Kidney capillary endothelial cell (primary cell): ENCODE results near the gene LRP1.

ENCODE experiments used
- DNase-seq: peaks from one replicate; pipeline ENCODE4 v3.0.0-alpha.2; 2018; ENCODE audit warnings: low spot score

Gene LRP1

GRCh38 chr12:57223191-57224165 is 95.2 kb downstream of the LRP1 start:
- DNase-seq, result no peak

- DNase-seq, result no peak
Observed at GRCh38 chr12:57224278-57224972, 96.1 kb downstream of the LRP1 start.

DNA sequence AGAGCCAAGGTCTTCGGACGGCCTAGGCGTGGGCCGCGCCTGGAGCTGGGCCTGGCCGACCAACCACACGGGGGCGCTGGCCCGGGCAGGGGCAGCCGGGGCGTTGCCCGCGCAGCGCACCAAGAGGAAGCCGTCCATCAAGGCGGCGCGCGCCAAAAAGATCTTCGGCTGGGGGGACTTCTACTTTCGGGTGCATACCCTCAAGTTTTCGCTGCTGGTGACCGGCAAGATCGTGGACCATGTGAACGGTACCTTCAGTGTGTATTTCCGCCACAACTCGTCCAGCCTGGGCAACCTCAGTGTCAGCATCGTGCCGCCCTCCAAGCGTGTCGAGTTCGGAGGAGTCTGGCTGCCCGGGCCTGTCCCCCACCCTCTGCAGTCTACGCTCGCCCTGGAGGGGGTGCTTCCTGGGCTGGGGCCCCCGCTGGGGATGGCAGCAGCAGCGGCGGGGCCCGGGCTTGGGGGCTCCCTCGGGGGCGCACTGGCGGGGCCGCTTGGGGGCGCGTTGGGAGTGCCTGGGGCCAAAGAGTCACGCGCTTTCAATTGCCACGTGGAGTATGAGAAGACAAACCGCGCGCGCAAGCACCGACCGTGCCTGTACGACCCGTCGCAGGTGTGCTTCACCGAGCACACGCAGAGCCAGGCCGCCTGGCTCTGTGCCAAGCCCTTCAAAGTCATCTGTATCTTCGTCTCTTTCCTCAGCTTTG is 96.8 kb downstream of the LRP1 start:
- DNase-seq, result no peak

GRCh38 chr12:57225680-57226210 is 97.5 kb downstream of the LRP1 start:
- DNase-seq, result no peak

DNA sequence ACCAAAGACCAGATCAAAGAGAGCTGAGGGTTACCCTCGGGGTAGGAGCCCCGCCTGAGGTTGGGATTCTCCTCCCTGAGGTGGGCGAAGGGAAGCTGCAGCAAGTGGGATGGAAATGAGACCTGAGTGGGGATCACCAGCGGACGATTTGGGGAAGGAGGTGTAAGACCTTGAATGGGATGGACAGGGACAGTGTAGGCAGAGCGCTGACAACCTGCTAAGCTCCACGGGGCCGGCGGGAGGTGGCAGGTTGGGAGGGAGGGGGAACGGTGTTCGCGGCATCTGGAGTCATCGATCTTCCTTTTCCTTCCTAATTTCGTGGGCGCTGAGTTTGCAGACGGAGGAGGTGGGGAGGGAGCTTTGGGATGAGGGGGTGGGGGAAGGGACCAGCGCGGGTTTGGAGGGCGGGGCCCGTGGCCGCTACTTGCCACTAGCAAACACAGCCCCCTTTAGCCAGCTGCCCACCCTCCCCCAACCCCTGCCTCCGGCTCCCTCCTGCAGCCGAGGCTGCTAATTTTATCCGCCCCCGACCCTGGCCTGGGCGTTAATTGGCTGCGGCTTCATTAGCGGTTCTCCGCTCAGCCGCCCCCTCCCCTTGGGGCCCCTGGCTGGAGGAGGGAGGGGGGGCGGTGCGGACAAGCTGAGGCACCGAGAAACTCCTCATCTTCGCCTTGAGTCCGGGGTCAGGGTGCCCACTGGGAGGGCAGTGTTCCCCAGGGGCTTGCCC is 98.5 kb downstream of the LRP1 start:
- no peak for DNase-seq

DNA sequence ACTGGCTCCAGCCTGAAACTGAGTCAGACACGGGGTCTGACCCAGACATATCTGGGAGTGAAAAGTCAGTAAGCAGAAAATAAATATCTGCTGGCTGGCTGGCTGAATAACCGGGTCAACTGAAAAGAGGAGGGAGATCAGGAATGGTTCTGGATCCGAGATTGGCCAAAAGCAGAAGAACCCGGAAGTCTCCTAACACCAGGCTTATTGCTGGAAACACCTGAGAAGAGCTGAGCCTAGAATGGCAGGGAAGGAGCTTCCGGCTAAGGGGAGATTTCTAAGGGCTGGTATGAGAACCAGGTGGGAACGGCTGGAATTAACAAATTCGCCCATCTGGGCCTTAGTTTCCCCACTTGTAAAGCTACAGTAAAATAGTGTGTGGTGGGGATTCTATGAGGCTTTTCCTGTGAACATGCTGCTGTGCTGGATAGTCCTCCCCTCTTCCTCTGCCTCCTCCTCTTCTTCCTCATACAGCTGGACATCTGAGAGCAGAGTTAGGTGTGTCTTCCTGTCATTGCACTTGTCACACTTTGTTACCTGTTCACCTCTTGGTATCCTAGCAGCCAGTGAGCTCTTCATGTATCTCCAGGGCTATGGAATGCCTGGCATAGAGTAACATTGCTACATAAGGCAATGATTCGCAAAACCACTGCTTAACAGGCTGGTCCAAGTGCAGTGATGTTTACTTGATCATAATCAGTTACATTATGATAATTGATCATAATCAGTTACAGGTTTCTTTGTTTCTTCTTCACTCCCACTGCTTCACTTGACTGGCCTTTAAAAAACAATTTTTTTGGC is 99.2 kb downstream of the LRP1 start:
- no peak for DNase-seq

DNA sequence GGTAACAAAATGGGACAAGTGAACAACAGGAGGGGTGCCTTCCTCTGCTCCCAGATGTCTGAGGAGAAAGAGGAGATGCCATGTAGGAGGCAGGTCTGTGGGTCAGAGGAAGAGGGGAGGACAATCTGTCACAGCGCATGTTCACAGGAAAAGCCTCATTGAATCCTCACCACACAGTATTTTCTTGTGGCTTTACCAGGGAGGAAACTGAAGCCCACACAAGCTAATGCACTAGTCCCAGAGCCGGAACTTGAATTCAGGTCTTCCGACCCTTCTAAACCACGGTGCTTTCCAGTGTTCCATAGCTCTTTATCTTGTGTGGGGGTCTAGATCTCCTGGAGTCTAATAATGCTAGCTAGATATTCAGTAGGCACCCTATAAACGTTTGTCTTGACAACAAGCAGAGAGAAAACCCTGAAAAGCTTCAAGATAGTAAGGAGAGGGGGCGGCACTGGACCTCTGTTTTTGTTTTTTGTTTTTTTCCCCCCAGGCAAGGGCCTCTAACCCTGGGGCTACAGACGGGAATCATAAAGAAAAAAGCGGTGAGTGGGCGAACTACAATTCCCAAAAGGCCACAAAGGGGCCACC is 100.9 kb downstream of the LRP1 start:
- DNase-seq, result no peak

GRCh38 chr12:57229634-57230380 is 101.5 kb downstream of the LRP1 start, which contains the start of gene SHMT2:
Gene SHMT2 (plus strand): TSS chr12:57229711. CDS start chr12:57229779, 68 bp downstream.
- peak; percentile 98 for DNase-seq

DNA sequence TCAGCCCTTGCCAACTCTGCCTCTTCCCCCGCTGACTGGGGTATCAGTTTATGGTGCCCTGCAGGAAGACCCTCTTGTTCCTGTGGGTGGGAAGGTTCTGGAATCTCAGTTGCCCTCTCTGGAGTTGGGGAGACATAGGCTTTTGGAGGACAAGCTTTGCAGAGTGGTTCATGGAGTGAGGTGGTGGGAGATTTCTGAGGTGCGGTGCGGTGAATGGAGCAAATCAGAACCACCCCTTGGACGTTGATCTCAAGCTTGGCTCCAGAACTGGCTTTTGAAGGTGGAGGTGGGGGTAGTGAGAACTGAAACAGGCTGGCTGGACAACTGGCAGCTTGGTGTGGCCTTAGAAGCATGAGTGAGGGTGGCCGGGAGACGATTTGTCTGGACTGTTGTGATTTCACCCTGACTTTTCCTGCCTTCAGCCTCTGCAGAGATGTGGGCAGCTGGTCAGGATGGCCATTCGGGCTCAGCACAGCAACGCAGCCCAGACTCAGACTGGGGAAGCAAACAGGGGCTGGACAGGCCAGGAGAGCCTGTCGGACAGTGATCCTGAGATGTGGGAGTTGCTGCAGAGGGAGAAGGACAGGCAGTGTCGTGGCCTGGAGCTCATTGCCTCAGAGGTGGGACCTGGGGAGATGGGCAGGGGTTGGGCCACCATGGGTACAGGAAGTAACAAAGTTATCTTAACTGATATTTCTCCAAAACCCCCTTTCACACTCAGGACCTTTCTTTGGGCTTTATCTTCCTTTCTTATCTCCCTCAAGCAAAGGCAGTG is 102.3 kb downstream of the LRP1 start:
- DNase-seq, result no peak

DNA sequence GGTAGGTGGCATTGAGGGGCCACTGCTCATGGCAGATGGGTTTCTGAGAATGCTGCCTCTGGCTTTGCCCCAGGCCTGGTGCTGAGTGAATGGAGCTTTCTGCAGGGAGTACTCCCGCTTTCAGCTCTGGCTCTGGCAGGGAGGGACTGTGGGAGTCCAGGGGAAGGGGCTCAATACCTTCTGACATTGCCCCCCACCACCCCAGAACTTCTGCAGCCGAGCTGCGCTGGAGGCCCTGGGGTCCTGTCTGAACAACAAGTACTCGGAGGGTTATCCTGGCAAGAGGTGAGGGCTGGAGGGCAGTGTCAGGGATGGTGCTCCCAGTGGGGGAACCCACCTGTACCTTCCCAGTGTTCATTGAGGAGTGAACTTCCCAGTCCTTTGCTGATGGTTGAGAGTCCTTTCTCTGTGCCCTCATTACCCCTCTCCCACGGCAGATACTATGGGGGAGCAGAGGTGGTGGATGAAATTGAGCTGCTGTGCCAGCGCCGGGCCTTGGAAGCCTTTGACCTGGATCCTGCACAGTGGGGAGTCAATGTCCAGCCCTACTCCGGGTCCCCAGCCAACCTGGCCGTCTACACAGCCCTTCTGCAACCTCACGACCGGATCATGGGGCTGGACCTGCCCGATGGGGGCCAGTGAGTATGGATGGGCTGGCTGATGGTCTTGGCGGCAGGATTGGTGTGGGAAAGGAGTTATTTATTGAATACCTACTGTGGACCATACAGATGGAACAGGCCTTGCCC is 103.2 kb downstream of the LRP1 start:
- no peak for DNase-seq

- no peak for DNase-seq
Observed at GRCh38 chr12:57232156-57232756, 104.0 kb downstream of the LRP1 start.

DNA sequence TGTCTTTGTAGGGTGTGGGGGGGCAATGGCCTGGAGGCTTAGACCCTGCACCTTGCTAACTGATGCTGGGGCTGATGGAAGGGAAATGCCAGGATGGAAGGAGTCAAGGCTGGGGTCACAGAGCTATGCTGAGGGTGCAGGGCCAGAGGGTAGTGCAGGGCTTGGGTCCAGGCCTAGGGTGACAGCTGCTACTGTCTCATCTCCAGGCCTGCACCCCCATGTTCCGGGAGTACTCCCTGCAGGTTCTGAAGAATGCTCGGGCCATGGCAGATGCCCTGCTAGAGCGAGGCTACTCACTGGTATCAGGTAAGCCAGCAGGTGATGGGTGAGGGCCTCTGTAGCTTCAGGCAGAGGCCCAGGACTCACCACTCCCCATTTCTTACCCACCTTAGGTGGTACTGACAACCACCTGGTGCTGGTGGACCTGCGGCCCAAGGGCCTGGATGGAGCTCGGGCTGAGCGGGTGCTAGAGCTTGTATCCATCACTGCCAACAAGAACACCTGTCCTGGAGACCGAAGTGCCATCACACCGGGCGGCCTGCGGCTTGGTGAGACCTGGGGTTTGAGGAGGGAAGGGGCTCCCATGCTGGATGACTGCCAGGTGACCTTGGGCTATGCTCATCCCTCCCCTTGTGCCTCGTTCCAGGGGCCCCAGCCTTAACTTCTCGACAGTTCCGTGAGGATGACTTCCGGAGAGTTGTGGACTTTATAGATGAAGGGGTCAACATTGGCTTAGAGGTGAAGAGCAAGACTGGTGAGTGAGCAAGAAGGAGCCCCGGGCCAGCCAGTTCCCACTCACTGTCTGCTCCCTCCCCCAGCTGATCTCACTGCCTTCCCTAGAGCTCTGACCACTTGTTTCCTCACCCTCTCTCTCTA is 105.3 kb downstream of the LRP1 start:
- DNase-seq, result no peak

- DNase-seq, result no peak
Observed at GRCh38 chr12:57234233-57234570, 105.9 kb downstream of the LRP1 start.

DNA sequence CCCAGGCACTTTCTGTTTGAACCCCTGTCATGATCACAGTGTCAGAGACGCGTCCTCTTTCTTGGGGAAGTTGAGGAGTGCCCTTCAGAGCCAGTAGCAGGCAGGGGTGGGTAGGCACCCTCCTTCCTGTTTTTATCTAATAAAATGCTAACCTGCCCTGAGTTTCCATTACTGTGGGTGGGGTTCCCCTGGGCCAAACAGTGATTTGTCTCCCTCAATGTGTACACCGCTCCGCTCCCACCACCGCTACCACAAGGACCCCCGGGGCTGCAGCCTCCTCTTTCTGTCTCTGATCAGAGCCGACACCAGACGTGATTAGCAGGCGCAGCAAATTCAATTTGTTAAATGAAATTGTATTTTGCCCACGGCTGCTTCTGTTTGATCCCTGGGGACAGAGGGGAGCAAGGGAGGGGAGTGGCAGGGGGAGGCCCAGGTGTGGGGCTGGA is 106.3 kb downstream of the LRP1 start:
- DNase-seq, result no peak

DNA sequence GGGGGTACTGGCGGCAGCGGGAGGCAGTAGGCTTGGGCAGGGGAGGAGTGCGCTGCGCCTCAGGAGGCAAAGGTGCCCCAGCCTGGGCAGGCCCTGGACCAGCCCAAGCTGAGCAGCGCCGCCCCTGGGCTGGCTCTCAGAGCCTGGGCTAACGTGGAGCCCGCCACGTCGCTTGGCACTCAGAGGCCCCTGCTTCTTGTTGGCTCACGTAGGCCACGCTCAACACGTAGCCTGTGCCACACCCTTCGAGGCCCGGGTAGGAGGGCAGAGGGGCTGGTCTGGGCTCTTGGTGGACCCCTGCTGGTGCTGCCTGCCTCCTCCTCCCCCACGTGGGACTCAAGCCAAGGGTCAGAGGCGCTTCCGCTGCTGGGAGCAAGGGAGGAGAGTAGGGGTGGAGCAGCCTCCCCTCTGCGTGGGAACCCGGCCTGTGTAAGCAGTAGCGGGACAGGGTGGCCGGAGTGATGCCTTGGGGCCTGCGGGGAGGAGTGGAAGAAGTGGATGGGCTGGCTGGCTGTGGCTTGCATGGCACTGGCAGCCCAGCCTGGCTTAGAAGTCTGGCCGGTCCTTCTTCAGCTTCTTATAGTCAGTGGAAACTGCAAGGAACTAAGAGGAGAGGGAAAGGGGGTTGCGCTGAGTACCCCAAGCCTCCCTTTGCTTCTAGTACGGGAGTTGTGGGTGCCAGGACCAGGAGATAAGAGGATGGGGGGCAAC is 106.9 kb downstream of the LRP1 start:
- DNase-seq, result no peak

- no peak for DNase-seq
Observed at GRCh38 chr12:57235728-57236131, 107.4 kb downstream of the LRP1 start.
